K562 (cell line): Measurements from ENCODE around the gene MAGIX. TPM values are rescaled to one million over a fixed set of nuclear protein-coding genes. Genes with fewer than 3 reads are reported as not detected.

ENCODE experiments used
- CCNT2 ChIP-seq: IDR thresholded peaks from 2 replicates; pipeline ENCODE4 v1.6.1; 2011; ENCODE audit warnings: borderline replicate concordance, low read depth, mild to moderate bottlenecking, moderate library complexity, mixed read lengths, low read length; ENCODE audit not compliant: insufficient read length; ENCODE audit errors: extremely low read depth
- CHAMP1 ChIP-seq: fragments of 450-650 bp; IDR thresholded peaks from 2 replicates; pipeline ENCODE4 v1.6.1; 2016; ENCODE audit warnings: mild to moderate bottlenecking
- CREB5 ChIP-seq: fragments of 250-450 bp; sonication (Bioruptor Pico); IDR thresholded peaks from 2 replicates; pipeline ENCODE4 v1.5.0; 2020; ENCODE audit warnings: mild to moderate bottlenecking
- CTBP1 ChIP-seq: fragments of 450-650 bp; IDR thresholded peaks from 2 replicates; pipeline ENCODE4 v1.6.1; 2016; ENCODE audit warnings: borderline replicate concordance
- CUX1 ChIP-seq: fragments of 200-800 bp; sonication (Bioruptor generic); IDR thresholded peaks from 2 replicates; pipeline ENCODE4 v1.6.1; 2016; ENCODE audit warnings: missing genetic modification characterization, missing compliant biosample characterization
- DACH1 ChIP-seq: fragments of 450-650 bp; IDR thresholded peaks from 2 replicates; pipeline ENCODE4 v1.6.1; 2018; ENCODE audit not compliant: partially characterized antibody
- DLX4 ChIP-seq: fragments of 250-450 bp; sonication (Bioruptor Pico); IDR thresholded peaks from 2 replicates; pipeline ENCODE4 v1.6.1; 2021; ENCODE audit warnings: mild to moderate bottlenecking
- GTF2E2 ChIP-seq: fragments of 200-800 bp; sonication (Bioruptor generic); IDR thresholded peaks from 2 replicates; pipeline ENCODE4 v1.6.1; 2016; ENCODE audit warnings: missing genetic modification characterization, missing compliant biosample characterization
- MLX ChIP-seq, 2 experiments: fragments of 450-650 bp in 1 of 2; sonication (generic) in 1 of 2; formaldehyde crosslinking; conservative IDR thresholded peaks; 2 replicates each; pipeline versions ENCODE4 v1.4.0 to v1.8.1; 2020 to 2022; ENCODE audit warnings: mild to moderate bottlenecking in 1 of 2, missing genetic modification reagents in 1 of 2
- SIN3B ChIP-seq: fragments of 450-650 bp; IDR thresholded peaks from 2 replicates; pipeline ENCODE4 v1.6.1; 2017; ENCODE audit warnings: low read depth, mild to moderate bottlenecking, moderate library complexity
- ZNF143 ChIP-seq: sonication (generic); formaldehyde crosslinking; IDR thresholded peaks from 2 replicates; pipeline ENCODE4 v1.9.0; 2022; ENCODE audit warnings: mild to moderate bottlenecking, missing genetic modification reagents
- ZNF23 ChIP-seq: fragments of 250-450 bp; sonication (Bioruptor Pico); IDR thresholded peaks from 2 replicates; pipeline ENCODE4 v1.4.0; 2020; ENCODE audit warnings: mild to moderate bottlenecking
- ZNF232 ChIP-seq: sonication (generic); formaldehyde crosslinking; IDR thresholded peaks from 2 replicates; pipeline ENCODE4 v1.8.0; 2022; ENCODE audit warnings: mild to moderate bottlenecking, missing genetic modification reagents
- ZNF277 ChIP-seq: fragments of 250-450 bp; sonication (Bioruptor Pico); IDR thresholded peaks from 2 replicates; pipeline ENCODE4 v1.8.0; 2022; ENCODE audit warnings: inconsistent platforms, mild to moderate bottlenecking, moderate library complexity, borderline replicate concordance
- polyA plus RNA-seq, 8 experiments: library from polyadenylated mRNA; depleted of rRNA in 4 of 8; stranded (reverse) in 5 of 8; unstranded in 3 of 8; fragments of >200 nt; fragmentation: Nextera tagmentation in 2 of 8; fragmentation: Illumina TruSeq in 1 of 8; extraction: Ambion mirVana in 2 of 8; extraction: Trizol in 1 of 8; gene quantifications; 2 replicates each; pipeline versions ENCODE4 v1.2.1 to v1.2.3, GENCODE V29; 2011 to 2014; ENCODE audit warnings: inconsistent platforms in 1 of 8, missing spikeins in 1 of 8
- total RNA-seq, 7 experiments: library from RNA; depleted of rRNA in 6 of 7; stranded (reverse); fragments of >200 nt in 6 of 7; fragmentation: Illumina TruSeq in 2 of 7; extraction: Trizol in 2 of 7; gene quantifications; 2 replicates each; pipeline versions ENCODE4 v1.2.1 to v1.2.3, GENCODE V29; 2011 to 2021; ENCODE audit warnings: low replicate concordance in 1 of 7

Gene MAGIX
- total and polyA plus RNA-seq, 9 of the 15 experiments (the other 6 are each of a cell fraction or from before 2014, with no cell fraction given): 0.08 to 3.5 (median 0.47) TPM

- TF ChIP-seq CREB5 (CRISPR knock-in tag) (no peak), GTF2E2 (tag) (no peak), ZNF23 (no peak), ZNF232 (CRISPR knock-in tag) (no peak), ZNF143 (CRISPR knock-in tag) (no peak), DACH1 (no peak), DLX4 (no peak), CCNT2 (peak; percentile 88), MLX (CRISPR knock-in tag; conservative IDR thresholded peaks at IDR 0.05) (0 out of 4 replicates have a peak, but pooled peaks of 1 of the 2 experiments have one; percentile 17), SIN3B (no peak), CTBP1 (peak; percentile 72; the same call in 1 of the 2 replicates), CHAMP1 (no peak), ZNF277 (no peak), CUX1 (CRISPR knock-in tag) (no peak)
These were observed 23.8 kb downstream of the MAGIX start, which contains the start of gene PRICKLE3 (continued) for GRCh38 chrX:49186125-49187027.
